Measurements from ENCODE around the gene MAEL. TPM values are rescaled to one million over a fixed set of nuclear protein-coding genes. Genes with fewer than 3 reads are reported as not detected.
"Not testable (repeated sequence)": the region's sequence is repeated elsewhere in the genome, so short reads cannot be mapped to it uniquely, and the experiment has no call there.

MAEL gene
- total and polyA plus RNA-seq, 2 experiments from 2014 or later, result 0.76 to 0.95 TPM

- TF ChIP-seq STAT1 (IDR thresholded peaks at IDR 0.05; ENCODE audit: unreplicated experiment), result no peak
- no peak for TF ChIP-seq ZNF331 (CRISPR knock-in tag; IDR thresholded peaks at IDR 0.05; ENCODE audit: low read depth)
- TF ChIP-seq POLR2AphosphoS5 (IDR thresholded peaks at IDR 0.05; ENCODE audit: low read depth), result no peak
- no peak for TF ChIP-seq NANOG (IDR thresholded peaks at IDR 0.05; ENCODE audit: borderline replicate concordance)
- TF ChIP-seq CTCF (conservative IDR thresholded peaks at IDR 0.05; ENCODE audit: low read depth in 2 of 2), result no peak
- Mint-ChIP-seq H3K4me3 (no peak overlapping the region), H3K27me3 (ENCODE audit: insufficient read depth, low read depth, poor library complexity) (no peaks in the 10 kb centered on the region), H3K36me3 (ENCODE audit: low read depth) (no peaks in the 10 kb centered on the region), H3K9me3 (no peaks in the 10 kb centered on the region), H3K27ac (no peak overlapping the region), H3K4me1 (no peaks in the 10 kb centered on the region)
- peak overlapping the region; percentile 1; the same call in 1 of the 2 replicates for H2AFZ ChIP-seq
- no peaks in the 10 kb centered on the region for H3K79me2 ChIP-seq (replicated peaks; ENCODE audit: insufficient read depth)
- ATAC-seq (no peak), DNase-seq (ENCODE audit: low spot score) (no peak)
- H3K36me3 ChIP-seq (ENCODE audit: insufficient read depth), result no peaks in the 10 kb centered on the region
- no peaks in the 10 kb centered on the region; the same call in 1 of the 2 replicates for H3K9me2 ChIP-seq (ENCODE audit: insufficient read depth)
- no peaks in the 10 kb centered on the region for H3K27me3 ChIP-seq (ENCODE audit: insufficient read depth)
- H3K4me1 ChIP-seq (ENCODE audit: insufficient read depth), result no peaks in the 10 kb centered on the region
- no peak overlapping the region for H3K4me3 ChIP-seq
- no peaks in the 10 kb centered on the region for H3F3A ChIP-seq (replicated peaks; ENCODE audit: low read depth)
- H3K27ac ChIP-seq (ENCODE audit: low read depth), result no peak overlapping the region
- no peak overlapping the region for H3K4me2 ChIP-seq
- H4K20me1 ChIP-seq (replicated peaks; ENCODE audit: insufficient read depth), result no peaks in the 10 kb centered on the region
Observed at GRCh38 chr1:167022384-167022783, 33.3 kb downstream of the MAEL start.

GRCh38 chr1:167029553-167029952 is 40.5 kb downstream of the MAEL start:
- not testable (repeated sequence) for H3K4me3 Mint-ChIP-seq; DNase-seq (ENCODE audit: low spot score); H3K4me3 ChIP-seq; H4K20me1 ChIP-seq (replicated peaks; ENCODE audit: insufficient read depth); H3K4me1 Mint-ChIP-seq; H3K27ac ChIP-seq (ENCODE audit: low read depth); H3K36me3 Mint-ChIP-seq (ENCODE audit: low read depth); H3K79me2 ChIP-seq (replicated peaks; ENCODE audit: insufficient read depth); H3K36me3 ChIP-seq (ENCODE audit: insufficient read depth); H3K4me2 ChIP-seq; H3K27me3 Mint-ChIP-seq (ENCODE audit: insufficient read depth, low read depth, poor library complexity); H3K4me1 ChIP-seq (ENCODE audit: insufficient read depth); H2AFZ ChIP-seq; ATAC-seq; H3K27me3 ChIP-seq (ENCODE audit: insufficient read depth); H3K27ac Mint-ChIP-seq; H3K9me2 ChIP-seq (ENCODE audit: insufficient read depth); H3F3A ChIP-seq (replicated peaks; ENCODE audit: low read depth)
- peaks cover 20% of the 10 kb centered on the region for H3K9me3 Mint-ChIP-seq

GRCh38 chr1:167033646-167034045 is 44.6 kb downstream of the MAEL start:
- Mint-ChIP-seq H3K36me3 (ENCODE audit: low read depth) (no peaks in the 10 kb centered on the region; the same call in 2 of the 3 replicates), H3K27ac (no peak overlapping the region), H3K9me3 (peaks cover 9% of the 10 kb centered on the region), H3K27me3 (ENCODE audit: insufficient read depth, low read depth, poor library complexity) (no peaks in the 10 kb centered on the region), H3K4me3 (no peak overlapping the region), H3K4me1 (no peaks in the 10 kb centered on the region)
- H3K9me2 ChIP-seq (ENCODE audit: insufficient read depth), result no peaks in the 10 kb centered on the region; the same call in 1 of the 2 replicates
- ATAC-seq, result no peak
- no peaks in the 10 kb centered on the region for H4K20me1 ChIP-seq (replicated peaks; ENCODE audit: insufficient read depth)
- TF ChIP-seq POLR2AphosphoS5 (IDR thresholded peaks at IDR 0.05; ENCODE audit: low read depth), result no peak
- no peak for TF ChIP-seq STAT1 (IDR thresholded peaks at IDR 0.05; ENCODE audit: unreplicated experiment)
- H3K36me3 ChIP-seq (ENCODE audit: insufficient read depth), result no peaks in the 10 kb centered on the region
- H3K4me2 ChIP-seq, result no peak overlapping the region
- H3K27ac ChIP-seq (ENCODE audit: low read depth), result no peak overlapping the region
- H3K79me2 ChIP-seq (replicated peaks; ENCODE audit: insufficient read depth), result no peaks in the 10 kb centered on the region
- H2AFZ ChIP-seq, result no peak overlapping the region
- no peaks in the 10 kb centered on the region for H3F3A ChIP-seq (replicated peaks; ENCODE audit: low read depth)
- no peaks in the 10 kb centered on the region for H3K4me1 ChIP-seq (ENCODE audit: insufficient read depth)
- no peak for DNase-seq (ENCODE audit: low spot score)
- H3K27me3 ChIP-seq (ENCODE audit: insufficient read depth), result no peaks in the 10 kb centered on the region
- no peak overlapping the region for H3K4me3 ChIP-seq
